ENCODE measurements around the gene GALNT4. TPM values are rescaled to one million over a fixed set of nuclear protein-coding genes. Genes with fewer than 3 reads are reported as not detected.

GALNT4 gene
- total and polyA plus RNA-seq, 9 of the 15 experiments (the other 6 are each of a cell fraction or from before 2014, with no cell fraction given): 1.2 to 4.6 (median 3.4) TPM

DNA sequence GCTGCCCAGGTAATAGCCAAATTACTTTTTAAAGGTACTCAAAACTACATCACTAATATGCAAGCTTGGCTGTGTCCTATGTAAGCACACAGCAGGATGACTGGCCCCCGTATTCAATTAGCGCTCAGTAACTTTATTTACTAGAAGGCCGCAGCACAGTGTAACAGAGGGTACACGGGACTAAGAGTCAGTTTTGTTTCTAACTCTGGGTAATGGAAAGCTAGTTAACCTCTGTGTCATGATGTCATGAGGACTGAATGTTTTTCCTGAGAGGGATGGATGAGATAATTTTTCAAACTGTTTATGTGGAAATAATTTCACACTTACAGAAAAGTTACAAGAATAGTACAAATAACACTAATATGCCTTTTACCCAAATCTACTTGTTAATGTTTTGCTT lies 27.1 kb downstream of the GALNT4 start (continued):
- TF ChIP-seq, protein P1, sequence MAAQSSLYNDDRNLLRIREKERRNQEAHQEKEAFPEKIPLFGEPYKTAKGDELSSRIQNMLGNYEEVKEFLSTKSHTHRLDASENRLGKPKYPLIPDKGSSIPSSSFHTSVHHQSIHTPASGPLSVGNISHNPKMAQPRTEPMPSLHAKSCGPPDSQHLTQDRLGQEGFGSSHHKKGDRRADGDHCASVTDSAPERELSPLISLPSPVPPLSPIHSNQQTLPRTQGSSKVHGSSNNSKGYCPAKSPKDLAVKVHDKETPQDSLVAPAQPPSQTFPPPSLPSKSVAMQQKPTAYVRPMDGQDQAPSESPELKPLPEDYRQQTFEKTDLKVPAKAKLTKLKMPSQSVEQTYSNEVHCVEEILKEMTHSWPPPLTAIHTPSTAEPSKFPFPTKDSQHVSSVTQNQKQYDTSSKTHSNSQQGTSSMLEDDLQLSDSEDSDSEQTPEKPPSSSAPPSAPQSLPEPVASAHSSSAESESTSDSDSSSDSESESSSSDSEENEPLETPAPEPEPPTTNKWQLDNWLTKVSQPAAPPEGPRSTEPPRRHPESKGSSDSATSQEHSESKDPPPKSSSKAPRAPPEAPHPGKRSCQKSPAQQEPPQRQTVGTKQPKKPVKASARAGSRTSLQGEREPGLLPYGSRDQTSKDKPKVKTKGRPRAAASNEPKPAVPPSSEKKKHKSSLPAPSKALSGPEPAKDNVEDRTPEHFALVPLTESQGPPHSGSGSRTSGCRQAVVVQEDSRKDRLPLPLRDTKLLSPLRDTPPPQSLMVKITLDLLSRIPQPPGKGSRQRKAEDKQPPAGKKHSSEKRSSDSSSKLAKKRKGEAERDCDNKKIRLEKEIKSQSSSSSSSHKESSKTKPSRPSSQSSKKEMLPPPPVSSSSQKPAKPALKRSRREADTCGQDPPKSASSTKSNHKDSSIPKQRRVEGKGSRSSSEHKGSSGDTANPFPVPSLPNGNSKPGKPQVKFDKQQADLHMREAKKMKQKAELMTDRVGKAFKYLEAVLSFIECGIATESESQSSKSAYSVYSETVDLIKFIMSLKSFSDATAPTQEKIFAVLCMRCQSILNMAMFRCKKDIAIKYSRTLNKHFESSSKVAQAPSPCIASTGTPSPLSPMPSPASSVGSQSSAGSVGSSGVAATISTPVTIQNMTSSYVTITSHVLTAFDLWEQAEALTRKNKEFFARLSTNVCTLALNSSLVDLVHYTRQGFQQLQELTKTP (IDR thresholded peaks at IDR 0.05; ENCODE audit: low read depth in 1 of 2, partially characterized antibody in 2 of 2): no peak
- TF ChIP-seq RNF2 (IDR thresholded peaks at IDR 0.05) (no peak), POLR2AphosphoS2 (IDR thresholded peaks at IDR 0.05; ENCODE audit: low read length) (no peak), PRPF4 (IDR thresholded peaks at IDR 0.05; ENCODE audit: insufficient read depth, low read depth, low read length, poor library complexity, severe bottlenecking) (no peak), ZNF263 (CRISPR knock-in tag; IDR thresholded peaks at IDR 0.05; ENCODE audit: borderline replicate concordance) (no peak)
- TF ChIP-seq, protein P2, sequence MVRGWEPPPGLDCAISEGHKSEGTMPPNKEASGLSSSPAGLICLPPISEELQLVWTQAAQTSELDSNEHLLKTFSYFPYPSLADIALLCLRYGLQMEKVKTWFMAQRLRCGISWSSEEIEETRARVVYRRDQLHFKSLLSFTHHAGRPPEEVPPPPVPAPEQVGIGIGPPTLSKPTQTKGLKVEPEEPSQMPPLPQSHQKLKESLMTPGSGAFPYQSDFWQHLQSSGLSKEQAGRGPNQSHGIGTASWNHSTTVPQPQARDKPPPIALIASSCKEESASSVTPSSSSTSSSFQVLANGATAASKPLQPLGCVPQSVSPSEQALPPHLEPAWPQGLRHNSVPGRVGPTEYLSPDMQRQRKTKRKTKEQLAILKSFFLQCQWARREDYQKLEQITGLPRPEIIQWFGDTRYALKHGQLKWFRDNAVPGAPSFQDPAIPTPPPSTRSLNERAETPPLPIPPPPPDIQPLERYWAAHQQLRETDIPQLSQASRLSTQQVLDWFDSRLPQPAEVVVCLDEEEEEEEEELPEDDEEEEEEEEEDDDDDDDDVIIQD (CRISPR knock-in tag; IDR thresholded peaks at IDR 0.05): no peak
- TF ChIP-seq, protein P3, sequence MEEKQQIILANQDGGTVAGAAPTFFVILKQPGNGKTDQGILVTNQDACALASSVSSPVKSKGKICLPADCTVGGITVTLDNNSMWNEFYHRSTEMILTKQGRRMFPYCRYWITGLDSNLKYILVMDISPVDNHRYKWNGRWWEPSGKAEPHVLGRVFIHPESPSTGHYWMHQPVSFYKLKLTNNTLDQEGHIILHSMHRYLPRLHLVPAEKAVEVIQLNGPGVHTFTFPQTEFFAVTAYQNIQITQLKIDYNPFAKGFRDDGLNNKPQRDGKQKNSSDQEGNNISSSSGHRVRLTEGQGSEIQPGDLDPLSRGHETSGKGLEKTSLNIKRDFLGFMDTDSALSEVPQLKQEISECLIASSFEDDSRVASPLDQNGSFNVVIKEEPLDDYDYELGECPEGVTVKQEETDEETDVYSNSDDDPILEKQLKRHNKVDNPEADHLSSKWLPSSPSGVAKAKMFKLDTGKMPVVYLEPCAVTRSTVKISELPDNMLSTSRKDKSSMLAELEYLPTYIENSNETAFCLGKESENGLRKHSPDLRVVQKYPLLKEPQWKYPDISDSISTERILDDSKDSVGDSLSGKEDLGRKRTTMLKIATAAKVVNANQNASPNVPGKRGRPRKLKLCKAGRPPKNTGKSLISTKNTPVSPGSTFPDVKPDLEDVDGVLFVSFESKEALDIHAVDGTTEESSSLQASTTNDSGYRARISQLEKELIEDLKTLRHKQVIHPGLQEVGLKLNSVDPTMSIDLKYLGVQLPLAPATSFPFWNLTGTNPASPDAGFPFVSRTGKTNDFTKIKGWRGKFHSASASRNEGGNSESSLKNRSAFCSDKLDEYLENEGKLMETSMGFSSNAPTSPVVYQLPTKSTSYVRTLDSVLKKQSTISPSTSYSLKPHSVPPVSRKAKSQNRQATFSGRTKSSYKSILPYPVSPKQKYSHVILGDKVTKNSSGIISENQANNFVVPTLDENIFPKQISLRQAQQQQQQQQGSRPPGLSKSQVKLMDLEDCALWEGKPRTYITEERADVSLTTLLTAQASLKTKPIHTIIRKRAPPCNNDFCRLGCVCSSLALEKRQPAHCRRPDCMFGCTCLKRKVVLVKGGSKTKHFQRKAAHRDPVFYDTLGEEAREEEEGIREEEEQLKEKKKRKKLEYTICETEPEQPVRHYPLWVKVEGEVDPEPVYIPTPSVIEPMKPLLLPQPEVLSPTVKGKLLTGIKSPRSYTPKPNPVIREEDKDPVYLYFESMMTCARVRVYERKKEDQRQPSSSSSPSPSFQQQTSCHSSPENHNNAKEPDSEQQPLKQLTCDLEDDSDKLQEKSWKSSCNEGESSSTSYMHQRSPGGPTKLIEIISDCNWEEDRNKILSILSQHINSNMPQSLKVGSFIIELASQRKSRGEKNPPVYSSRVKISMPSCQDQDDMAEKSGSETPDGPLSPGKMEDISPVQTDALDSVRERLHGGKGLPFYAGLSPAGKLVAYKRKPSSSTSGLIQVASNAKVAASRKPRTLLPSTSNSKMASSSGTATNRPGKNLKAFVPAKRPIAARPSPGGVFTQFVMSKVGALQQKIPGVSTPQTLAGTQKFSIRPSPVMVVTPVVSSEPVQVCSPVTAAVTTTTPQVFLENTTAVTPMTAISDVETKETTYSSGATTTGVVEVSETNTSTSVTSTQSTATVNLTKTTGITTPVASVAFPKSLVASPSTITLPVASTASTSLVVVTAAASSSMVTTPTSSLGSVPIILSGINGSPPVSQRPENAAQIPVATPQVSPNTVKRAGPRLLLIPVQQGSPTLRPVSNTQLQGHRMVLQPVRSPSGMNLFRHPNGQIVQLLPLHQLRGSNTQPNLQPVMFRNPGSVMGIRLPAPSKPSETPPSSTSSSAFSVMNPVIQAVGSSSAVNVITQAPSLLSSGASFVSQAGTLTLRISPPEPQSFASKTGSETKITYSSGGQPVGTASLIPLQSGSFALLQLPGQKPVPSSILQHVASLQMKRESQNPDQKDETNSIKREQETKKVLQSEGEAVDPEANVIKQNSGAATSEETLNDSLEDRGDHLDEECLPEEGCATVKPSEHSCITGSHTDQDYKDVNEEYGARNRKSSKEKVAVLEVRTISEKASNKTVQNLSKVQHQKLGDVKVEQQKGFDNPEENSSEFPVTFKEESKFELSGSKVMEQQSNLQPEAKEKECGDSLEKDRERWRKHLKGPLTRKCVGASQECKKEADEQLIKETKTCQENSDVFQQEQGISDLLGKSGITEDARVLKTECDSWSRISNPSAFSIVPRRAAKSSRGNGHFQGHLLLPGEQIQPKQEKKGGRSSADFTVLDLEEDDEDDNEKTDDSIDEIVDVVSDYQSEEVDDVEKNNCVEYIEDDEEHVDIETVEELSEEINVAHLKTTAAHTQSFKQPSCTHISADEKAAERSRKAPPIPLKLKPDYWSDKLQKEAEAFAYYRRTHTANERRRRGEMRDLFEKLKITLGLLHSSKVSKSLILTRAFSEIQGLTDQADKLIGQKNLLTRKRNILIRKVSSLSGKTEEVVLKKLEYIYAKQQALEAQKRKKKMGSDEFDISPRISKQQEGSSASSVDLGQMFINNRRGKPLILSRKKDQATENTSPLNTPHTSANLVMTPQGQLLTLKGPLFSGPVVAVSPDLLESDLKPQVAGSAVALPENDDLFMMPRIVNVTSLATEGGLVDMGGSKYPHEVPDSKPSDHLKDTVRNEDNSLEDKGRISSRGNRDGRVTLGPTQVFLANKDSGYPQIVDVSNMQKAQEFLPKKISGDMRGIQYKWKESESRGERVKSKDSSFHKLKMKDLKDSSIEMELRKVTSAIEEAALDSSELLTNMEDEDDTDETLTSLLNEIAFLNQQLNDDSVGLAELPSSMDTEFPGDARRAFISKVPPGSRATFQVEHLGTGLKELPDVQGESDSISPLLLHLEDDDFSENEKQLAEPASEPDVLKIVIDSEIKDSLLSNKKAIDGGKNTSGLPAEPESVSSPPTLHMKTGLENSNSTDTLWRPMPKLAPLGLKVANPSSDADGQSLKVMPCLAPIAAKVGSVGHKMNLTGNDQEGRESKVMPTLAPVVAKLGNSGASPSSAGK (IDR thresholded peaks at IDR 0.05): no peak
- TF ChIP-seq, protein P4, sequence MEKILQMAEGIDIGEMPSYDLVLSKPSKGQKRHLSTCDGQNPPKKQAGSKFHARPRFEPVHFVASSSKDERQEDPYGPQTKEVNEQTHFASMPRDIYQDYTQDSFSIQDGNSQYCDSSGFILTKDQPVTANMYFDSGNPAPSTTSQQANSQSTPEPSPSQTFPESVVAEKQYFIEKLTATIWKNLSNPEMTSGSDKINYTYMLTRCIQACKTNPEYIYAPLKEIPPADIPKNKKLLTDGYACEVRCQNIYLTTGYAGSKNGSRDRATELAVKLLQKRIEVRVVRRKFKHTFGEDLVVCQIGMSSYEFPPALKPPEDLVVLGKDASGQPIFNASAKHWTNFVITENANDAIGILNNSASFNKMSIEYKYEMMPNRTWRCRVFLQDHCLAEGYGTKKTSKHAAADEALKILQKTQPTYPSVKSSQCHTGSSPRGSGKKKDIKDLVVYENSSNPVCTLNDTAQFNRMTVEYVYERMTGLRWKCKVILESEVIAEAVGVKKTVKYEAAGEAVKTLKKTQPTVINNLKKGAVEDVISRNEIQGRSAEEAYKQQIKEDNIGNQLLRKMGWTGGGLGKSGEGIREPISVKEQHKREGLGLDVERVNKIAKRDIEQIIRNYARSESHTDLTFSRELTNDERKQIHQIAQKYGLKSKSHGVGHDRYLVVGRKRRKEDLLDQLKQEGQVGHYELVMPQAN (IDR thresholded peaks at IDR 0.05; ENCODE audit: borderline replicate concordance): no peak
